Fibroblast of lung (primary cell): ENCODE results near the gene PLCG1. TPM values are rescaled to one million over a fixed set of nuclear protein-coding genes. Genes with fewer than 3 reads are reported as not detected.

ENCODE experiments used
- DNase-seq, 2 donors: peaks; one replicate each; pipeline versions ENCODE4 v3.0.0 to v3.0.0-alpha.2; 2010; ENCODE audit warnings: low read depth in 2 of 2
- H2AFZ ChIP-seq: 2 replicates; pipeline ENCODE4 v1.5.1; 2012; ENCODE audit warnings: low read length, control low read depth, inconsistent platforms
- H3K27ac ChIP-seq: 2 replicates; pipeline ENCODE4 v1.5.1; 2011; ENCODE audit warnings: low read length, control low read depth; ENCODE audit not compliant: insufficient read depth
- H3K27me3 ChIP-seq: 2 replicates; pipeline ENCODE4 v1.5.1; 2011; ENCODE audit warnings: mild to moderate bottlenecking, low read length; ENCODE audit not compliant: control insufficient read depth, insufficient read depth
- H3K36me3 ChIP-seq: 2 replicates; pipeline ENCODE4 v1.5.1; 2011; ENCODE audit warnings: low read length; ENCODE audit not compliant: control insufficient read depth, insufficient read depth
- H3K4me1 ChIP-seq: 2 replicates; pipeline ENCODE4 v1.5.1; 2011; ENCODE audit warnings: low read length; ENCODE audit not compliant: control insufficient read depth, insufficient read depth; ENCODE audit errors: extremely low read depth
- H3K4me2 ChIP-seq: 2 replicates; pipeline ENCODE4 v1.5.1; 2011; ENCODE audit warnings: low read length, control low read depth; ENCODE audit not compliant: insufficient read depth; ENCODE audit errors: extremely low read depth
- H3K4me3 ChIP-seq, 4 experiments: fragments of 200-600 bp in 1 of 4; sonication (generic) in 1 of 4; replicated peaks in 1 of 4; 2 replicates each; pipeline ENCODE4 v1.5.1; 2011 to 2016; ENCODE audit warnings: low read length in 4 of 4, low read depth in 3 of 4, mild to moderate bottlenecking in 3 of 4, control low read depth in 2 of 4, inconsistent platforms in 1 of 4, mixed read lengths in 1 of 4; ENCODE audit not compliant: insufficient read depth in 1 of 4; ENCODE audit errors: control extremely low read depth in 1 of 4
- H3K79me2 ChIP-seq: 2 replicates; pipeline ENCODE4 v1.5.1; 2012; ENCODE audit warnings: mild to moderate bottlenecking, low read length, inconsistent platforms; ENCODE audit not compliant: control insufficient read depth, insufficient read depth
- H3K9ac ChIP-seq: 2 replicates; pipeline ENCODE4 v1.5.1; 2011; ENCODE audit warnings: mild to moderate bottlenecking, low read length, control low read depth; ENCODE audit not compliant: insufficient read depth
- H3K9me3 ChIP-seq: 2 replicates; pipeline ENCODE4 v1.5.1; 2012; ENCODE audit warnings: low read depth, low read length; ENCODE audit not compliant: control insufficient read depth, insufficient read depth
- H4K20me1 ChIP-seq: 2 replicates; pipeline ENCODE4 v1.5.1; 2011; ENCODE audit warnings: low read length; ENCODE audit not compliant: control insufficient read depth, insufficient read depth; ENCODE audit errors: extremely low read depth
- EZH2 ChIP-seq: IDR thresholded peaks from 2 replicates; pipeline ENCODE4 v1.5.1; 2012; ENCODE audit warnings: low read length, control low read depth, mild to moderate bottlenecking; ENCODE audit errors: missing control alignments
- polyA plus RNA-seq, 2 donors: library from polyadenylated mRNA; depleted of rRNA in 1 of 2; stranded (reverse) in 1 of 2; unstranded in 1 of 2; fragments of >200 nt; gene quantifications; 2 replicates each; pipeline ENCODE4 v1.2.1, GENCODE V29; 2011 to 2012; ENCODE audit warnings: missing spikeins in 1 of 2
- total RNA-seq: library from RNA; depleted of rRNA; stranded (reverse); fragments of >200 nt; gene quantifications from 2 replicates; pipeline ENCODE4 v1.2.1, GENCODE V29; 2014
- TF ChIP-seq, protein P1 (sequence below), 2 donors: IDR thresholded peaks in 1 of 2; conservative IDR thresholded peaks in 1 of 2; 1 replicate in 1 of 2; 2 replicates in 1 of 2; pipeline ENCODE4 v1.5.1; 2011 to 2012; ENCODE audit warnings: low read length in 2 of 2, control low read depth in 1 of 2, inconsistent platforms in 1 of 2, low read depth in 1 of 2, mild to moderate bottlenecking in 1 of 2

The PLCG1 gene
- total and polyA plus RNA-seq, 2 donors (not counting 1 experiment from before 2014, with no cell fraction given) = 24.5 to 86.2 TPM

DNA sequence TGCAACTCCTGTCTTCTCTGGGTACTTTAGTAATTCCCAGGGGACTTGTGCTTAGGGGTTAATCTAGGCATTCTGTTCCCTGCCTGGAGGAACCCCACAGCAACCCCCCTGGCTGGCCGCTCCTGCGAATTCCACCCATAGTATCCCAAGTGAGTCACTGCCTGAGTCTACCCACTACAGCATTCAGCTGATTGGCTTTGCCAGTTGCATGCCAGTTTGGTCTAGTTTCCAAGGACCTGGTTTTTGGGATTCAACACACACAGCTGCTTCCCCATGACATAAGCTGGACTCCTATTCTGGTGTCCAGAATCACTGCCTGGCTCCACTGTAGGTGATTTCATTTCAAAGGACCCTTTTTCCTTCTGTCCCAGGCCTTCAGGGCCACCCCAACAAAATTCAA lies 40.3 kb downstream of the PLCG1 start:
- peak overlapping the region; percentile 73 for H3K27ac ChIP-seq

DNA sequence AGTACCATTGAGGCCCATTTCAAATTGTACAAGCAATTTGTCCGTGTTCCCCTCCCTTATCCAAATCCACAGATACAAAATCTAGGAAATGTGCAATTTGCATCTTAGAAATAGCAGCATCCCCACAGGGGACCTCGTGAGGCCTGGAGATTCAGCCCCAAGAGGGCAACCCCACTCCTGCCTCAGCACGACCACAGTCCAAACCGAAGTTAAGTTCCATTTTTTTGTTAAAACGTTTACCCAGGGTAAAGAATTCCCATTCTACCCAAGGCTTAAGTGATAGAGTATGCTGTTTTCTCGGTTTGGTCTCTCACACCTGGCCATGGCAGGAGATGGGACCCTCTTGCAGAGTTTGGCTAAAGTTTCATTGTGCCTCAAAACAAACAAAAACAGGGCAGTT lies 41.2 kb downstream of the PLCG1 start:
- no peak overlapping the region for H3K27ac ChIP-seq
- H4K20me1 ChIP-seq = no peaks in the 10 kb centered on the region
- no peak for DNase-seq
- H3K4me3 ChIP-seq = no peak overlapping the region
- H3K9me3 ChIP-seq = no peaks in the 10 kb centered on the region
- no peak overlapping the region for H2AFZ ChIP-seq
- H3K27me3 ChIP-seq = no peaks in the 10 kb centered on the region
- H3K4me1 ChIP-seq = peaks cover 22% of the 10 kb centered on the region
- no peak overlapping the region for H3K4me2 ChIP-seq
- peaks cover 8% of the 10 kb centered on the region for H3K36me3 ChIP-seq
- TF ChIP-seq, protein P1, sequence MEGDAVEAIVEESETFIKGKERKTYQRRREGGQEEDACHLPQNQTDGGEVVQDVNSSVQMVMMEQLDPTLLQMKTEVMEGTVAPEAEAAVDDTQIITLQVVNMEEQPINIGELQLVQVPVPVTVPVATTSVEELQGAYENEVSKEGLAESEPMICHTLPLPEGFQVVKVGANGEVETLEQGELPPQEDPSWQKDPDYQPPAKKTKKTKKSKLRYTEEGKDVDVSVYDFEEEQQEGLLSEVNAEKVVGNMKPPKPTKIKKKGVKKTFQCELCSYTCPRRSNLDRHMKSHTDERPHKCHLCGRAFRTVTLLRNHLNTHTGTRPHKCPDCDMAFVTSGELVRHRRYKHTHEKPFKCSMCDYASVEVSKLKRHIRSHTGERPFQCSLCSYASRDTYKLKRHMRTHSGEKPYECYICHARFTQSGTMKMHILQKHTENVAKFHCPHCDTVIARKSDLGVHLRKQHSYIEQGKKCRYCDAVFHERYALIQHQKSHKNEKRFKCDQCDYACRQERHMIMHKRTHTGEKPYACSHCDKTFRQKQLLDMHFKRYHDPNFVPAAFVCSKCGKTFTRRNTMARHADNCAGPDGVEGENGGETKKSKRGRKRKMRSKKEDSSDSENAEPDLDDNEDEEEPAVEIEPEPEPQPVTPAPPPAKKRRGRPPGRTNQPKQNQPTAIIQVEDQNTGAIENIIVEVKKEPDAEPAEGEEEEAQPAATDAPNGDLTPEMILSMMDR (conservative IDR thresholded peaks at IDR 0.05 in 1 of 2, IDR thresholded peaks at IDR 0.05 in 1 of 2; ENCODE audit: low read depth in 1 of 2, low read length in 2 of 2) = no peak
- TF ChIP-seq EZH2 = no peak
- peaks cover 11% of the 10 kb centered on the region for H3K79me2 ChIP-seq
- no peak overlapping the region for H3K9ac ChIP-seq

More for the DNA sequence above, 40.3 kb downstream of the PLCG1 start:
- Histone ChIP-seq H3K9ac (no peak overlapping the region), H3K4me1 (peaks cover 27% of the 10 kb centered on the region), H3K4me3 (no peak overlapping the region), H3K4me2 (peak overlapping the region; percentile 55), H4K20me1 (no peaks in the 10 kb centered on the region), H3K9me3 (no peaks in the 10 kb centered on the region), H3K36me3 (peaks cover 9% of the 10 kb centered on the region), H2AFZ (no peak overlapping the region), H3K27me3 (no peaks in the 10 kb centered on the region), H3K79me2 (peaks cover 11% of the 10 kb centered on the region)
- TF ChIP-seq, protein P1 (conservative IDR thresholded peaks at IDR 0.05 in 1 of 2, IDR thresholded peaks at IDR 0.05 in 1 of 2; ENCODE audit: low read depth in 1 of 2, low read length in 2 of 2) = no peak
- TF ChIP-seq EZH2 = no peak
- DNase-seq = peak; percentile 78 to 94

DNA sequence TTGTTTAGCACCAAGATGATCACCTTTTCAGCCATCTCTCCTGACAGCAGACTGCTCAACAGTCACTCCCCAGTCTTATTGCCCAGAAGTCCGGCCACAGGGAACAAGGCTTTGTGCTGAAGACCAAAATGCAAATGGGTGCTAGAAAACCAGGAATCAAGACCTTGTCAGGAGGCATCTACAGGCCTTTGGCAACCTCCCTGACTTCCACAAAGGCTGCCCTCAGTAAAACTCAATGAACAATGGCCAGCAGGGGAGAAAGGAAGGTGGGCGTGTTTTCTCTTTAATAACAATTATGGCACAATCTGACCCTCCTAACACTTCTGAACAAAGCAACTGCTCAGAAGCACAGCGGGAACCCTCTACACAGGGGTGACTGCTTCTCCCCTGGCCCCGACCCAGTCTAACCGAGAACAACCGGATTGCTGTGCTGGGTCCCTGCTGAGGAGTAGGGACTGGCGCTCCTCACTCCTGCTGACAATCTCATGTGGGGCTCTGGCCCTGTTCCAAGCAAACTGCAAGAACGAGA lies 41.6 kb downstream of the PLCG1 start:
- H4K20me1 ChIP-seq = no peaks in the 10 kb centered on the region
- H3K4me2 ChIP-seq = no peak overlapping the region
- H3K27ac ChIP-seq = no peak overlapping the region
- no peaks in the 10 kb centered on the region for H3K27me3 ChIP-seq
- no peak overlapping the region for H3K4me3 ChIP-seq
- peak in 1 of 2 donors; percentile 18 for DNase-seq
- no peaks in the 10 kb centered on the region for H3K9me3 ChIP-seq
- peaks cover 5% of the 10 kb centered on the region for H3K36me3 ChIP-seq
- peaks cover 21% of the 10 kb centered on the region for H3K4me1 ChIP-seq
- no peak overlapping the region for H3K9ac ChIP-seq
- no peak overlapping the region for H2AFZ ChIP-seq
- TF ChIP-seq, protein P1 (conservative IDR thresholded peaks at IDR 0.05 in 1 of 2, IDR thresholded peaks at IDR 0.05 in 1 of 2; ENCODE audit: low read depth in 1 of 2, low read length in 2 of 2) = no peak
- TF ChIP-seq EZH2 = no peak
- peaks cover 11% of the 10 kb centered on the region for H3K79me2 ChIP-seq
